ENCODE results near the gene STON1. TPM values are rescaled to one million over a fixed set of nuclear protein-coding genes. Genes with fewer than 3 reads are reported as not detected.
A peak's percentile ranks its signal among the peaks of the same experiment; 100 is the strongest.

Gene STON1
- total RNA-seq, 2 experiments from 2014 or later, result 0.74 to 0.95 TPM

DNA sequence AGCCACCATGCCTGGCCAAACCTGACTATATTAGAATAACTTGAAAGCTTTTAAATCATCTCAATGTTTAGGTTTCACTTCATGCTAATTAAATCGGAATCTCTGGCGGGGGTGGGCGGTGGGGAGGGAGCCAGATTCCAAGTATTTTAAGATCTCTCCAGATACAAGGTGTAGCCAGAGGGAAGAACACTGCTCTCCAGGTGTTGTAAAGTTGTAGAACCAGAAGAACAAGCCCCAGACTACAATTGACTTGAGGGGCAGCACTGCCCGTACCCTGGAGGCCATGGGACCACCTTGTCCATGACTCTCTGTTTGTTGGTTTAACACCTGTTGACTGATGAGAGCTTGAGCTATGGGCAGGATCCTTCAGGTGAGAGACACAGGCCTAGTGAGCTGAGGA, 54.6 kb downstream of the STON1 start:
- no peak for ATAC-seq
- Mint-ChIP-seq H3K4me3 (no peak overlapping the region), H3K4me1 (ENCODE audit: low read depth) (peaks cover 5% of the 10 kb centered on the region), H3K36me3 (ENCODE audit: low read depth) (no peaks in the 10 kb centered on the region), H3K27ac (no peak overlapping the region), H3K27me3 (no peaks in the 10 kb centered on the region), H3K9me3 (no peaks in the 10 kb centered on the region)
- intact Hi-C loops (cut with micrococcal nuclease), result no loop called here
- ChIA-PET POLR2A (no interaction called here), CTCF (no interaction called here)
- TF ChIP-seq, protein P1, sequence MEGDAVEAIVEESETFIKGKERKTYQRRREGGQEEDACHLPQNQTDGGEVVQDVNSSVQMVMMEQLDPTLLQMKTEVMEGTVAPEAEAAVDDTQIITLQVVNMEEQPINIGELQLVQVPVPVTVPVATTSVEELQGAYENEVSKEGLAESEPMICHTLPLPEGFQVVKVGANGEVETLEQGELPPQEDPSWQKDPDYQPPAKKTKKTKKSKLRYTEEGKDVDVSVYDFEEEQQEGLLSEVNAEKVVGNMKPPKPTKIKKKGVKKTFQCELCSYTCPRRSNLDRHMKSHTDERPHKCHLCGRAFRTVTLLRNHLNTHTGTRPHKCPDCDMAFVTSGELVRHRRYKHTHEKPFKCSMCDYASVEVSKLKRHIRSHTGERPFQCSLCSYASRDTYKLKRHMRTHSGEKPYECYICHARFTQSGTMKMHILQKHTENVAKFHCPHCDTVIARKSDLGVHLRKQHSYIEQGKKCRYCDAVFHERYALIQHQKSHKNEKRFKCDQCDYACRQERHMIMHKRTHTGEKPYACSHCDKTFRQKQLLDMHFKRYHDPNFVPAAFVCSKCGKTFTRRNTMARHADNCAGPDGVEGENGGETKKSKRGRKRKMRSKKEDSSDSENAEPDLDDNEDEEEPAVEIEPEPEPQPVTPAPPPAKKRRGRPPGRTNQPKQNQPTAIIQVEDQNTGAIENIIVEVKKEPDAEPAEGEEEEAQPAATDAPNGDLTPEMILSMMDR (IDR thresholded peaks at IDR 0.05), result no peak
- no peak for DNase-seq

DNA sequence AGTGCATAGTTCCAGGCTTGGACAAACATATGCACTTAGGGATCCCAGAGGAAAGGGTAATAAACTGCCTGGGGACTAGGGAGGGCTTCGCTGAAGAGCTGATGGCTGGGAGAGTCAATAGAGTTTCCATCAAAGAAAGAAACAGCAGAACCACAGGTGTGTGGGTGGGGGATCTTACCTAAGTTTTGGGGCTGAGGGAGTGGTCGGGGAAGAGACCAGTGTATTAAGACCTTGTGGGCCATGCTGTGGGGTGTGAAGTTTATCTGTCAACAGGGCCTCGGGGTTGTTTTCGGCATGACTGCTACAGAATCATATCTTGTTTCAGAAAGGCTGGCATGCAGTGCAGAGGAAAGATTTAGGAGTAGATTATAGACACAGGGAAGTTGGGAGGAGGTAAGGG, 56.5 kb downstream of the STON1 start:
- DNase-seq (peak; percentile 45), ATAC-seq (no peak)
- Mint-ChIP-seq H3K4me3 (no peak overlapping the region), H3K27ac (peak overlapping the region; percentile 2), H3K4me1 (ENCODE audit: low read depth) (peaks cover 5% of the 10 kb centered on the region), H3K27me3 (no peaks in the 10 kb centered on the region), H3K9me3 (no peaks in the 10 kb centered on the region), H3K36me3 (ENCODE audit: low read depth) (no peaks in the 10 kb centered on the region)
- TF ChIP-seq, protein P1 (IDR thresholded peaks at IDR 0.05), result no peak
- ChIA-PET CTCF (interaction anchor here (1.3 kb wide), 1 partner anchor 17 kb away, joined by 3 read pairs; no protein-coding TSS in a partner anchor), POLR2A (no interaction called here)
- intact Hi-C loops (cut with micrococcal nuclease), result no loop called here

DNA sequence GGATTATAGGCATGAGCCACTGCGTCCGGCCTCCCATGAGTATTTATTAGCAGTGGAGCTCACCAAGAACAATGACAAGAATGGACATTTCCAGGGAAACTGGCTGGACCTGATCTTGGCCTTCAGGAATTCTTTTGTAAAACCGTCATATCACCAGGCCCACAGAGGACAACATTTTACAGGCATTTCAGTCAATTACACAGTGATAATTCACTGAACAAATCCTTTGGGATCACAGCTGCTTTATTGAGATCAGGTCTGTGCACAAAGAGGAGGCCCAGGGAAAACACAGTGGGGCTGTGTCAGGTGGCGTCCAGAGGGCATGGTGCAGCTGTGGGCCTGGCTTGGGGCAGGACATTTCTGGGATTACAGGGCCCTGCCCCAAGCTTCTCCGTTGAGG, 57.6 kb downstream of the STON1 start:
- intact Hi-C loops (cut with micrococcal nuclease), result no loop called here
- TF ChIP-seq, protein P1 (IDR thresholded peaks at IDR 0.05), result no peak
- no peaks in the 10 kb centered on the region for H3K36me3 Mint-ChIP-seq (ENCODE audit: low read depth)
- H3K4me3 Mint-ChIP-seq, result no peak overlapping the region
- peaks cover 5% of the 10 kb centered on the region for H3K4me1 Mint-ChIP-seq (ENCODE audit: low read depth)
- no peaks in the 10 kb centered on the region for H3K9me3 Mint-ChIP-seq
- ChIA-PET POLR2A (no interaction called here), CTCF (interaction anchor here (1.3 to 2.3 kb wide), 3 partner anchors 12 to 48 kb away, joined by 3 to 8 read pairs (median 3); no protein-coding TSS in a partner anchor)
- no peak overlapping the region for H3K27ac Mint-ChIP-seq
- no peaks in the 10 kb centered on the region for H3K27me3 Mint-ChIP-seq
- DNase-seq (no peak), ATAC-seq (no peak)

DNA sequence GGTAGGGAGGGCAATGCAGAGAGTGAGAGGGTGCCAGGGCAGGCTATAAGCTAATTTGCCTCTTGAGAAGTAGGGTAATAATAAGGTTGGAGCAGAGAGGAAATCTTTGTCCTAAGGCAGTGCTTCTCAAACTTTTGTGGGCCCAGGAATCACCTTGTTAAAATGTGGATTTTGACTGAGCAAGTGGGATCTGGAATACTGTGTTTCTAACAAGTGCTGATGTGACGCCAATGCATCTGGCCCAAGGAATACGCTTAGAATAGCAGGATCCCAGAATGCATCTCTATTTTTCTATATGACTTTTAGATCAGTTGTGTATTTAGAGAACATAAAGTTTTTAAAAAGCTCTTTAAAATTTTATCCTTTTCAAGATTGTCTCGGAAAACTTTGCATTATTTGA, 58.0 kb downstream of the STON1 start:
- H3K27me3 Mint-ChIP-seq, result no peaks in the 10 kb centered on the region
- H3K4me1 Mint-ChIP-seq (ENCODE audit: low read depth), result peaks cover 5% of the 10 kb centered on the region
- ATAC-seq, result no peak
- H3K4me3 Mint-ChIP-seq, result no peak overlapping the region
- TF ChIP-seq, protein P1 (IDR thresholded peaks at IDR 0.05), result no peak
- no peaks in the 10 kb centered on the region for H3K36me3 Mint-ChIP-seq (ENCODE audit: low read depth)
- intact Hi-C loops (cut with micrococcal nuclease), result no loop called here
- no peaks in the 10 kb centered on the region for H3K9me3 Mint-ChIP-seq
- H3K27ac Mint-ChIP-seq, result no peak overlapping the region
- ChIA-PET POLR2A (no interaction called here), CTCF (interaction anchor here (1.3 to 2.3 kb wide), 2 partner anchors 12 to 48 kb away, joined by 3 to 8 read pairs; no protein-coding TSS in a partner anchor)
- DNase-seq, result no peak

DNA sequence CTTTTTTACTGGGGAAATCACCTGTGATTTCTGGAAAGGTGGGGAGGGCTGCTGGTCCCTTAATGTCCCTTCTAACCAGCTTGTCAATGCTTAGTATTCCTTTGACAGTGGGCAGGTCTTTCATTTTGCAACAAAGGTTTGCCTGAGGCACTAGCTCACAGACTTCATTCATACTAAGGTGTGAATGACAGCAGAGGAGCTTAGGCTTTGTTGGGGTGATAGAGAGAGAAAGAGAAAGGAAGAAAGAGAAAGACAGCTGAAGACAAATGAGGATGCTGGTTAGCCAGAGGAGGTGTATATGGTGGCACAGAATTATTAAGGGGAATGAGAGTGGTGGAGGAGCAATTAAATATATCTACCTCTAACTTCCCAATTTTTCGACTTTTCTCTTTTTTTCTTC, 58.8 kb downstream of the STON1 start:
- peaks cover 5% of the 10 kb centered on the region for H3K4me1 Mint-ChIP-seq (ENCODE audit: low read depth)
- H3K4me3 Mint-ChIP-seq, result no peak overlapping the region
- DNase-seq, result no peak
- TF ChIP-seq, protein P1 (IDR thresholded peaks at IDR 0.05), result no peak
- ChIA-PET CTCF (interaction anchor here (0.8 to 2.3 kb wide), 3 partner anchors 11 to 139 kb away, joined by 3 to 8 read pairs (median 3); no protein-coding TSS in a partner anchor), POLR2A (no interaction called here)
- H3K27ac Mint-ChIP-seq, result no peak overlapping the region
- H3K36me3 Mint-ChIP-seq (ENCODE audit: low read depth), result no peaks in the 10 kb centered on the region
- ATAC-seq, result peak; percentile 47
- H3K9me3 Mint-ChIP-seq, result no peaks in the 10 kb centered on the region
- H3K27me3 Mint-ChIP-seq, result no peaks in the 10 kb centered on the region
- intact Hi-C loops (cut with micrococcal nuclease), result no loop called here

All from activated CD8-positive, alpha-beta T cell treated with anti-CD3 and anti-CD28 coated beads for 36 hours (primary cell).